Activated T-helper 17 cell treated with anti-CD3 and anti-CD28 coated beads, Interleukin-2, amount 50 U/mL, for 72 hours (primary cell): Measurements from ENCODE around the gene CLEC16A. TPM values are rescaled to one million over a fixed set of nuclear protein-coding genes. Genes with fewer than 3 reads are reported as not detected.

Experiments used
- ATAC-seq: fragments of 150-1000 bp; cut with Tn5 transposase; replicated peaks from 2 replicates; pipeline ENCODE4 v1.10.0; 2021; ENCODE audit warnings: mild to moderate bottlenecking, moderate library complexity
- H3K27ac Mint-ChIP-seq: one replicate; pipeline ENCODE4 v1.8.0; 2022; ENCODE audit warnings: mixed read lengths
- H3K27me3 Mint-ChIP-seq: one replicate; pipeline ENCODE4 v1.8.0; 2022; ENCODE audit warnings: mixed read lengths
- H3K36me3 Mint-ChIP-seq: one replicate; pipeline ENCODE4 v1.8.0; 2022; ENCODE audit warnings: low read depth, mild to moderate bottlenecking, mixed read lengths
- H3K4me1 Mint-ChIP-seq: one replicate; pipeline ENCODE4 v1.8.0; 2022; ENCODE audit warnings: mixed read lengths
- H3K4me3 Mint-ChIP-seq: one replicate; pipeline ENCODE4 v1.8.0; 2022; ENCODE audit warnings: mild to moderate bottlenecking, mixed read lengths
- H3K9me3 Mint-ChIP-seq: one replicate; pipeline ENCODE4 v1.8.0; 2022; ENCODE audit warnings: mixed read lengths
- total RNA-seq, 2 donors: library from RNA; stranded (reverse); gene quantifications; one replicate each; pipeline ENCODE4 v1.2.3, GENCODE V29; 2022

CLEC16A gene
- total RNA-seq, 2 donors from 2014 or later: 24.3 to 24.8 TPM

GRCh38 chr16:11087691-11088073 is 143.3 kb downstream of the CLEC16A start:
- Mint-ChIP-seq H3K4me1 (peaks cover 8% of the 10 kb centered on the region), H3K27ac (no peak overlapping the region), H3K36me3 (no peaks in the 10 kb centered on the region), H3K9me3 (no peaks in the 10 kb centered on the region), H3K4me3 (peak overlapping the region; percentile 27), H3K27me3 (no peaks in the 10 kb centered on the region)
- peak; percentile 13 for ATAC-seq

GRCh38 chr16:11088074-11088730 is 143.8 kb downstream of the CLEC16A start:
- Mint-ChIP-seq H3K4me3 (peak overlapping the region; percentile 27), H3K36me3 (no peaks in the 10 kb centered on the region), H3K4me1 (peaks cover 8% of the 10 kb centered on the region), H3K27ac (no peak overlapping the region), H3K27me3 (no peaks in the 10 kb centered on the region), H3K9me3 (no peaks in the 10 kb centered on the region)
- peak; percentile 63 for ATAC-seq

GRCh38 chr16:11088831-11089230 is 144.5 kb downstream of the CLEC16A start:
- no peak for ATAC-seq
- Mint-ChIP-seq H3K4me1 (peaks cover 14% of the 10 kb centered on the region), H3K27ac (no peak overlapping the region), H3K27me3 (no peaks in the 10 kb centered on the region), H3K4me3 (peak overlapping the region; percentile 27), H3K36me3 (no peaks in the 10 kb centered on the region), H3K9me3 (no peaks in the 10 kb centered on the region)

GRCh38 chr16:11089504-11090124 is 145.2 kb downstream of the CLEC16A start:
- Mint-ChIP-seq H3K36me3 (peaks cover 6% of the 10 kb centered on the region), H3K4me1 (peaks cover 13% of the 10 kb centered on the region), H3K27me3 (no peaks in the 10 kb centered on the region), H3K27ac (no peak overlapping the region), H3K4me3 (no peak overlapping the region), H3K9me3 (no peaks in the 10 kb centered on the region)
- ATAC-seq: no peak

- Mint-ChIP-seq H3K27ac (no peak overlapping the region), H3K9me3 (no peaks in the 10 kb centered on the region), H3K4me3 (no peak overlapping the region), H3K36me3 (peaks cover 12% of the 10 kb centered on the region), H3K27me3 (no peaks in the 10 kb centered on the region), H3K4me1 (peaks cover 19% of the 10 kb centered on the region)
- ATAC-seq: no peak
Measured at GRCh38 chr16:11090232-11090631, 145.9 kb downstream of the CLEC16A start.

GRCh38 chr16:11091021-11091785 is 146.8 kb downstream of the CLEC16A start:
- no peak overlapping the region for H3K27ac Mint-ChIP-seq
- H3K4me3 Mint-ChIP-seq: no peak overlapping the region
- ATAC-seq: no peak
- H3K9me3 Mint-ChIP-seq: no peaks in the 10 kb centered on the region
- peaks cover 20% of the 10 kb centered on the region for H3K4me1 Mint-ChIP-seq
- peaks cover 13% of the 10 kb centered on the region for H3K36me3 Mint-ChIP-seq
- H3K27me3 Mint-ChIP-seq: no peaks in the 10 kb centered on the region

- peak overlapping the region; percentile 97 for H3K27ac Mint-ChIP-seq
- peaks cover 20% of the 10 kb centered on the region for H3K4me1 Mint-ChIP-seq
- peaks cover 13% of the 10 kb centered on the region for H3K36me3 Mint-ChIP-seq
- no peak for ATAC-seq
- H3K27me3 Mint-ChIP-seq: no peaks in the 10 kb centered on the region
- H3K9me3 Mint-ChIP-seq: no peaks in the 10 kb centered on the region
- peak overlapping the region; percentile 75 for H3K4me3 Mint-ChIP-seq
Measured at GRCh38 chr16:11092788-11093571, 148.6 kb downstream of the CLEC16A start.

GRCh38 chr16:11093572-11094074 is 149.3 kb downstream of the CLEC16A start:
- Mint-ChIP-seq H3K9me3 (no peaks in the 10 kb centered on the region), H3K27me3 (no peaks in the 10 kb centered on the region), H3K36me3 (peaks cover 13% of the 10 kb centered on the region), H3K4me3 (peak overlapping the region; percentile 75), H3K4me1 (peaks cover 20% of the 10 kb centered on the region), H3K27ac (peak overlapping the region; percentile 97)
- ATAC-seq: no peak

GRCh38 chr16:11094075-11094856 is 149.9 kb downstream of the CLEC16A start:
- Mint-ChIP-seq H3K27ac (peak overlapping the region; percentile 97), H3K27me3 (no peaks in the 10 kb centered on the region), H3K9me3 (no peaks in the 10 kb centered on the region), H3K36me3 (peaks cover 13% of the 10 kb centered on the region), H3K4me3 (peak overlapping the region; percentile 75), H3K4me1 (peaks cover 20% of the 10 kb centered on the region)
- ATAC-seq: peak; percentile 85

- H3K4me3 Mint-ChIP-seq: peak overlapping the region; percentile 75
- H3K36me3 Mint-ChIP-seq: peaks cover 13% of the 10 kb centered on the region
- peak overlapping the region; percentile 97 for H3K27ac Mint-ChIP-seq
- no peaks in the 10 kb centered on the region for H3K9me3 Mint-ChIP-seq
- peaks cover 26% of the 10 kb centered on the region for H3K4me1 Mint-ChIP-seq
- H3K27me3 Mint-ChIP-seq: no peaks in the 10 kb centered on the region
- peak; percentile 71 for ATAC-seq
Measured at GRCh38 chr16:11094857-11095565, 150.6 kb downstream of the CLEC16A start.

- no peak for ATAC-seq
- Mint-ChIP-seq H3K27ac (peak overlapping the region; percentile 97), H3K9me3 (no peaks in the 10 kb centered on the region), H3K36me3 (peaks cover 13% of the 10 kb centered on the region), H3K27me3 (no peaks in the 10 kb centered on the region), H3K4me1 (peaks cover 29% of the 10 kb centered on the region), H3K4me3 (peak overlapping the region; percentile 75)
Measured at GRCh38 chr16:11095935-11096334, 151.6 kb downstream of the CLEC16A start.

GRCh38 chr16:11097094-11097786 is 152.9 kb downstream of the CLEC16A start:
- ATAC-seq: no peak
- peaks cover 37% of the 10 kb centered on the region for H3K4me1 Mint-ChIP-seq
- no peak overlapping the region for H3K4me3 Mint-ChIP-seq
- H3K27me3 Mint-ChIP-seq: no peaks in the 10 kb centered on the region
- H3K27ac Mint-ChIP-seq: peak overlapping the region; percentile 67
- no peaks in the 10 kb centered on the region for H3K9me3 Mint-ChIP-seq
- peaks cover 13% of the 10 kb centered on the region for H3K36me3 Mint-ChIP-seq

GRCh38 chr16:11097787-11098167 is 153.4 kb downstream of the CLEC16A start:
- peaks cover 13% of the 10 kb centered on the region for H3K36me3 Mint-ChIP-seq
- H3K9me3 Mint-ChIP-seq: no peaks in the 10 kb centered on the region
- no peak overlapping the region for H3K27ac Mint-ChIP-seq
- H3K27me3 Mint-ChIP-seq: no peaks in the 10 kb centered on the region
- H3K4me3 Mint-ChIP-seq: no peak overlapping the region
- H3K4me1 Mint-ChIP-seq: peaks cover 37% of the 10 kb centered on the region
- no peak for ATAC-seq
